ENCODE measurements around the gene BABAM2. TPM values are rescaled to one million over a fixed set of nuclear protein-coding genes. Genes with fewer than 3 reads are reported as not detected.

The BABAM2 gene
- total RNA-seq, 3 donors from 2014 or later (not counting 1 experiment from before 2014, with no cell fraction given) = 54.6 to 66.1 (median 59.5) TPM

DNA sequence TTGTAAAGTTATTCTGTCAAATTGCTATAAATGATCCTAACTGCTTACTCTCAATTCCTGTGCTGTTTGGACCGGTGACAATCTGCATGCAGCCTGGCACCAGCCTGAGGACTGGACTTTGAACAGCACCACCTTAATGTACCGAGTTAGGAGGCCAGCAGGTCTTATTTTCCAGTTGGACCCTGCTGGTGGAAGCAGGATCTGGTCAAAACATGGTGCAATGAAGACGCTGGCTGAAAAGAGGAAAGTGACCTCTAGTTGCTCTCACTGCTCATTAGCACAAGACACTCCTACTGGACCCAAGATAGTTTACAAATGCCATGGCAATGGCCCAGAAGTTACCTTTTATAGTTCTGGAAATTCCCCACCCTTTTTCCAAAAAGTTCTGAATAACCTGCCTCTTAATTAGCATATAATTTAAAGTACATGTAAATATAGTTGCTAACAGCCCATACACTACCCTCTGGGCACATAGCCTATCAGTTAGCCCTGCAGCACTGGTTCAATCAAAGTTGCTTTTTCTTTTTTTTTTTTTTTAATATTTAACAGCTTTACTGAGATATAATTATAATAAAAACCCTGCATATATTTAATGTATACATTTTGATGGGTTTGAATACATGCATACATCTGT is 36.2 kb upstream of the BABAM2 start:
- H3K27me3 Mint-ChIP-seq (ENCODE audit: low read depth in 2 of 2) = no peaks in the 10 kb centered on the region
- DNase-seq (no peak), ATAC-seq (no peak)
- WGBS (ENCODE audit: insufficient coverage) = 96% methylated on average over 3 of the region's 3 CpGs
- intact Hi-C loops (cut with micrococcal nuclease) = no loop called here
- no peak overlapping the region for H3K4me3 Mint-ChIP-seq
- Histone ChIP-seq H3K36me3 (ENCODE audit: control insufficient read depth, insufficient read depth, low read length) (no peaks in the 10 kb centered on the region), H3K4me1 (ENCODE audit: control insufficient read depth, insufficient read depth, low read length) (no peaks in the 10 kb centered on the region), H3K9me3 (ENCODE audit: control insufficient read depth, insufficient read depth, low read length) (no peaks in the 10 kb centered on the region), H3K27ac (ENCODE audit: low read length) (no peak overlapping the region), H3K4me3 (ENCODE audit: low read length) (no peak overlapping the region), H3K27me3 (ENCODE audit: control insufficient read depth, insufficient read depth, low read length) (no peaks in the 10 kb centered on the region)
- peaks cover 5 to 7% of the 10 kb centered on the region in 2 donors for H3K4me1 Mint-ChIP-seq
- no peak overlapping the region for H3K27ac Mint-ChIP-seq
- H3K9me3 Mint-ChIP-seq = no peaks in the 10 kb centered on the region
- H3K36me3 Mint-ChIP-seq = peaks cover 8% of the 10 kb centered on the region
- TF ChIP-seq, protein P1, sequence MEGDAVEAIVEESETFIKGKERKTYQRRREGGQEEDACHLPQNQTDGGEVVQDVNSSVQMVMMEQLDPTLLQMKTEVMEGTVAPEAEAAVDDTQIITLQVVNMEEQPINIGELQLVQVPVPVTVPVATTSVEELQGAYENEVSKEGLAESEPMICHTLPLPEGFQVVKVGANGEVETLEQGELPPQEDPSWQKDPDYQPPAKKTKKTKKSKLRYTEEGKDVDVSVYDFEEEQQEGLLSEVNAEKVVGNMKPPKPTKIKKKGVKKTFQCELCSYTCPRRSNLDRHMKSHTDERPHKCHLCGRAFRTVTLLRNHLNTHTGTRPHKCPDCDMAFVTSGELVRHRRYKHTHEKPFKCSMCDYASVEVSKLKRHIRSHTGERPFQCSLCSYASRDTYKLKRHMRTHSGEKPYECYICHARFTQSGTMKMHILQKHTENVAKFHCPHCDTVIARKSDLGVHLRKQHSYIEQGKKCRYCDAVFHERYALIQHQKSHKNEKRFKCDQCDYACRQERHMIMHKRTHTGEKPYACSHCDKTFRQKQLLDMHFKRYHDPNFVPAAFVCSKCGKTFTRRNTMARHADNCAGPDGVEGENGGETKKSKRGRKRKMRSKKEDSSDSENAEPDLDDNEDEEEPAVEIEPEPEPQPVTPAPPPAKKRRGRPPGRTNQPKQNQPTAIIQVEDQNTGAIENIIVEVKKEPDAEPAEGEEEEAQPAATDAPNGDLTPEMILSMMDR (IDR thresholded peaks at IDR 0.05) = no peak

DNA sequence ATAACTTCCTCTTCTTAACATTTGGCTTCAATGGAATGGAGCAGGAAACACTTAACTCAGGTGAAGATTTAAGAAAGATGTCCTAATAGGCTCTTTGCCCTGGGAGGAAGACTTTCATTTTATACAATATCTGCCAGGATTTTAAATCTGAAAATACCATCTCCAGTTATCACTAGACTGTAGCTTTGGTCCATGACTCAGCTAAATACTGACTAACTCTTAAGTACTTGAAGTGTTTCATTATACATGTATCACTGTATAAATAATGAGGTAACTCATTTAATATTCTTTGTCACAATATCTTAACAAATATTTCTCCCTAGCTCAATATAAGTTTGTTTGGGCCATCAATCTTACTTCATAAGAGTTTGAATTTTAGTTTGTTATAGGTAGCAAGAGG is 35.1 kb upstream of the BABAM2 start:
- no peaks in the 10 kb centered on the region for H3K27me3 Mint-ChIP-seq (ENCODE audit: low read depth in 2 of 2)
- DNase-seq = no peak

DNA sequence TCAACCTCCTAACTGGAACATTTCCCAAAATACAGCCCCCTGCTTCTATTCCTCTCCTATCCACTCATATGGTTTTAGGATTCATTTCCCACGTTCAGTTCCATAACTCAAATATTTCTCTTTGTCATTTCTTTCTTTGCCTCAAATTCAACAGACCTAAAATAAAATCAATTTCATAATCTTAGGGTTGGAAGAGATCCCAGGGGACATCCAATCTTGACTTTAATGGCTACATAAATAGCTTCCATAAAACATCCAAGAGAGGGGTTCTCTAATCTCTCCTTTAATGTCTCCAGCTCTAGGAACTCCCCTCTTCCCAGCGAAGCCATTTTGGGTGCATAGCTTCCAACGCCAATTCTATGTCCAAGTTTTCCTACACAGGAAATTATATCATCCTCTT is 34.1 kb upstream of the BABAM2 start:
- peaks cover 8% of the 10 kb centered on the region for H3K36me3 Mint-ChIP-seq
- peaks cover 0 to 3% of the 10 kb centered on the region in 2 donors for H3K27me3 Mint-ChIP-seq (ENCODE audit: low read depth in 2 of 2)

More for the DNA sequence above, 35.1 kb upstream of the BABAM2 start:
- intact Hi-C loops (cut with micrococcal nuclease) = no loop called here
- Mint-ChIP-seq H3K4me1 (peaks cover 5 to 7% of the 10 kb centered on the region in 2 donors), H3K36me3 (peaks cover 8% of the 10 kb centered on the region), H3K27ac (no peak overlapping the region), H3K9me3 (no peaks in the 10 kb centered on the region), H3K4me3 (no peak overlapping the region)
- Histone ChIP-seq H3K27me3 (ENCODE audit: control insufficient read depth, insufficient read depth, low read length) (no peaks in the 10 kb centered on the region), H3K36me3 (ENCODE audit: control insufficient read depth, insufficient read depth, low read length) (no peaks in the 10 kb centered on the region), H3K4me1 (ENCODE audit: control insufficient read depth, insufficient read depth, low read length) (no peaks in the 10 kb centered on the region), H3K9me3 (ENCODE audit: control insufficient read depth, insufficient read depth, low read length) (no peaks in the 10 kb centered on the region), H3K27ac (ENCODE audit: low read length) (no peak overlapping the region), H3K4me3 (ENCODE audit: low read length) (no peak overlapping the region)
- TF ChIP-seq, protein P1 (IDR thresholded peaks at IDR 0.05) = no peak
- ATAC-seq = no peak

More for the DNA sequence above, 34.1 kb upstream of the BABAM2 start:
- no peaks in the 10 kb centered on the region for H3K4me1 ChIP-seq (ENCODE audit: control insufficient read depth, insufficient read depth, low read length)
- H3K9me3 ChIP-seq (ENCODE audit: control insufficient read depth, insufficient read depth, low read length) = no peaks in the 10 kb centered on the region
- intact Hi-C loops (cut with micrococcal nuclease) = no loop called here
- no peaks in the 10 kb centered on the region for H3K36me3 ChIP-seq (ENCODE audit: control insufficient read depth, insufficient read depth, low read length)
- no peak overlapping the region for H3K27ac ChIP-seq (ENCODE audit: low read length)
- 87% methylated on average over 3 of the region's 3 CpGs for WGBS (ENCODE audit: insufficient coverage)
- Mint-ChIP-seq H3K4me3 (no peak overlapping the region), H3K9me3 (no peaks in the 10 kb centered on the region), H3K4me1 (peaks cover 5 to 7% of the 10 kb centered on the region in 2 donors), H3K27ac (no peak overlapping the region)
- TF ChIP-seq, protein P1 (IDR thresholded peaks at IDR 0.05) = no peak
- DNase-seq (no peak), ATAC-seq (no peak)
- no peak overlapping the region for H3K4me3 ChIP-seq (ENCODE audit: low read length)
- H3K27me3 ChIP-seq (ENCODE audit: control insufficient read depth, insufficient read depth, low read length) = no peaks in the 10 kb centered on the region
